ENCODE measurements around the gene ZNF697.
"Not testable (repeated sequence)": the region's sequence is repeated elsewhere in the genome, so short reads cannot be mapped to it uniquely, and the experiment has no call there.

Gene ZNF697

DNA sequence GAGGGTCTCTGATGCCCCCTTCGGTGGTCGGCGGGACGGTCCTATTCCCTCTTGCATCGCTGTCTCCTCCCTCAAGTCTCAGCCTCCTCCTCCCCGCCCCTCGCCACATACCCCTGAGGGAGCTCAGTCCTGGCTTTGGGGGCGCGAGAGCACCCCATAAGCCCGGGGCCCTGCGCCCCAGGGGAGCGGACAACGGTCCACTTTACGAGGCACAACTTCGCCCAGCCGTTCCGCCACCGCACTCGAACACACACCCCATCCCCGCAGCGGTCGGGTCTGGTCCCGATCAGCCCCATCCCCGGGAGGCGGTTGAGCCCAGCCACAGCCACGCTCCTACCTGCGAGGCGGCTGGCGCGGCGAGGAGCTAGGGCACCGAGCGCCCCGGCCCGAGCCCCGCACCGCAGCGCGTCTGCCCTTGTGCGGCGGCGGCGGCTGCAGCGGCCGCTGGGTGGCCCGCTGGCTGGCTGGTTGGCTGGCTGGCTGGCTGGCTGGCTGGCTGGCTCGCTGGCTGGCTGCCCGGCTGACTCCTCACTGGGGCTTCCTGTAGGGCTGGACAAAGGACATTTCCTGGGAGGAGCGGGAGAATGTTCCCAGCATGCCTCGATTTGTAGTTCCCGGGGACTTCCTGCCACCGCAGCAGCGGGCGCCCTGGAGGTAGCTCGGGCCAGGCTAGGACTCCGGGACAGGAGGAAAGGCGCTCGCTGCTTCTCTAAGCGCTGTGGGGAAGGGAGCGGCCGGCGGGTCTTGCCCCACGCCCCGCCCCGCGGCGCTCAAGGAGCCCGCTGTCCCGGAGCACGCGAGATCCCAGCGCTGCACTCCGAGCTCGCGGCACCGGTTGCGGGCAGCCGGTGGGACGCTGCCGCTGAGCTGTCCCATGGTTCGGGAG is at the start of gene ZNF697:
TSS of gene ZNF697 (minus strand) at position 533 of the 886 bp plus-strand sequence. CDS start 22,166 bp downstream, outside the sequence.
- peak within 1 kb of the TSS; percentile 70 to 96 (median 85) for H3K9ac ChIP-seq (ENCODE audit: low read length in 5 of 5)
- H3K27me3 ChIP-seq (ENCODE audit: control insufficient read depth in 5 of 5, insufficient read depth in 4 of 5, low read length in 5 of 5) = no peaks in the 10 kb centered on the region
- peak within 1 kb of the TSS; percentile 92 to 99 (median 94) for H3K4me3 ChIP-seq (ENCODE audit: low read depth in 1 of 5, low read length in 5 of 5)
- no peaks in the 10 kb centered on the region for H3K36me3 ChIP-seq (ENCODE audit: control insufficient read depth in 5 of 5, insufficient read depth in 5 of 5, low read length in 5 of 5)
- H3K27ac ChIP-seq (ENCODE audit: low read depth, low read length) = peak within 1 kb of the TSS; percentile 89
- H3K4me1 ChIP-seq (ENCODE audit: control insufficient read depth in 5 of 5, insufficient read depth in 5 of 5, low read length in 5 of 5) = peaks cover 0 to 31% (median 28%) of the 10 kb centered on the region in 5 donors
- no peaks in the 10 kb centered on the region for H3K9me3 ChIP-seq (ENCODE audit: control insufficient read depth in 5 of 5, low read length in 5 of 5)

GRCh38 chr1:119697598-119697997 is 49.5 kb upstream of the ZNF697 start:
- no peak overlapping the region for H3K27ac ChIP-seq (ENCODE audit: low read depth, low read length)
- no peaks in the 10 kb centered on the region for H3K36me3 ChIP-seq (ENCODE audit: control insufficient read depth in 5 of 5, insufficient read depth in 5 of 5, low read length in 5 of 5)
- H3K4me3 ChIP-seq (ENCODE audit: low read depth in 1 of 5, low read length in 5 of 5) = no peak overlapping the region
- H3K9me3 ChIP-seq (ENCODE audit: control insufficient read depth in 5 of 5, low read length in 5 of 5) = peaks cover 0 to 7% (median 7%) of the 10 kb centered on the region in 5 donors
- peaks cover 0 to 4% (median 0%) of the 10 kb centered on the region in 5 donors for H3K4me1 ChIP-seq (ENCODE audit: control insufficient read depth in 5 of 5, insufficient read depth in 5 of 5, low read length in 5 of 5)
- no peaks in the 10 kb centered on the region for H3K27me3 ChIP-seq (ENCODE audit: control insufficient read depth in 5 of 5, insufficient read depth in 4 of 5, low read length in 5 of 5)
- H3K9ac ChIP-seq (ENCODE audit: low read length in 5 of 5) = no peak overlapping the region

DNA sequence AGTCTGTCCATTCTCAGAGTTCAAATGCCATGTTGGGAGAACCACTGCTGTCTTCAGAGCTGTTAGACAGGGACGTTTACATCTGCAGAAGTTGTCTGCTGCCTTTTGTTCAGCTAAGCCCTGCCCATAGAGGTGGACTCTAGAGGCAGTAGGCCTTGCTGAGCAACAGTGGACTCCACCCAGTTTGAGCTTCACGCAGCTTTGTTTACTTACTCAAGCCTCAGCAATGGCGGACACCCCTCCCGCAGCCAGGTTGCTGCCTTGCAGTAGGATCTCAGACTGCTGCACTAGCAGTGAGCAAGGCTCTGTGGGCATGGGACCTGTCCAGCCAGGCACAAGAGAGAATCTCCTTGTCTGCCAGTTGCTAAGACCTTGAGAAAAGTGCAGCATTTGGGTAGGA is 48.8 kb upstream of the ZNF697 start:
- H3K36me3 ChIP-seq (ENCODE audit: control insufficient read depth in 5 of 5, insufficient read depth in 5 of 5, low read length in 5 of 5); H3K27me3 ChIP-seq (ENCODE audit: control insufficient read depth in 5 of 5, insufficient read depth in 4 of 5, low read length in 5 of 5); H3K27ac ChIP-seq (ENCODE audit: low read depth, low read length); H3K4me1 ChIP-seq (ENCODE audit: control insufficient read depth in 5 of 5, insufficient read depth in 5 of 5, low read length in 5 of 5); H3K9ac ChIP-seq (ENCODE audit: low read length in 5 of 5); H3K4me3 ChIP-seq (ENCODE audit: low read depth in 1 of 5, low read length in 5 of 5); H3K9me3 ChIP-seq (ENCODE audit: control insufficient read depth in 5 of 5, low read length in 5 of 5): not testable (repeated sequence)

DNA sequence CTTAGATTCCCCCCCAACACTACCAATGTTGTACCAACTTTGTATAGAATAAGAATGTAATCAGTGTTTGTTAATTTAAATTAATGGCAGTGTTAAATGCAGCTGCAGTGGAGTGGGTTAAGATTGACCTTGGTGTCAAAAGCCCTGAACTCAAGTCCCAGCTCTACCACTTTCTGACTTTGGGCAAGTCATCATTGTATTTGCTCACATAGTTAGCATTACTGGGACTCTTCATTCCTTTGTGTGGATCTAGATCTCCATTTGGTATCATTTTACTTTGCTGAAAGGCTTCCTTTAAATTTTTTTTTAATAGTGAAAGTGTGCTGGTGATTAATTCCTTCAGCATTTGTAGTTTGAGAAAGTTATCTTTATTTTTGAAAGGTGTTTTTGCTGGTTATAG is 41.4 kb upstream of the ZNF697 start:
- Histone ChIP-seq H3K9ac (ENCODE audit: low read length in 5 of 5) (no peak overlapping the region), H3K36me3 (ENCODE audit: control insufficient read depth in 5 of 5, insufficient read depth in 5 of 5, low read length in 5 of 5) (no peaks in the 10 kb centered on the region), H3K4me3 (ENCODE audit: low read depth in 1 of 5, low read length in 5 of 5) (no peak overlapping the region), H3K9me3 (ENCODE audit: control insufficient read depth in 5 of 5, low read length in 5 of 5) (no peaks in the 10 kb centered on the region), H3K4me1 (ENCODE audit: control insufficient read depth in 5 of 5, insufficient read depth in 5 of 5, low read length in 5 of 5) (no peaks in the 10 kb centered on the region), H3K27ac (ENCODE audit: low read depth, low read length) (no peak overlapping the region), H3K27me3 (ENCODE audit: control insufficient read depth in 5 of 5, insufficient read depth in 4 of 5, low read length in 5 of 5) (no peaks in the 10 kb centered on the region)

DNA sequence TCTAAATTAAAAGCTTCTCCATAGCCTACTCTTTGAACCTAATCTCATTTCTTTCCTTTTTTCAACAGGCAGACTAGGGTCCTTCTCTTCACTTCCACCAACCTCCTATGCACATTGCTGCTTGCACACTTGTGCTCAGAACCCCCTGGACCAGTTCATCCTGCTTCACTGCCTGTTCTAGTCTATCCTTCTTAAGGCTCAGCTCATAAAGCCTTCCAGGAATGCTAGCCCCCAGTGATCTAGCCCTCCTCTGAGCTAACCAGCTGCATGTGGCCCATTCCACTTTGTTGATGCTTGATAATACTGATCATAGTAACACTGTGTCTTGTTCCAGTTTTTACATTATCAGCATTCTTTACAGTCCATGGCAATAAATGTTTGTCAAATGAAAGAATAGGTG is 40.7 kb upstream of the ZNF697 start:
- no peak overlapping the region for H3K4me3 ChIP-seq (ENCODE audit: low read depth in 1 of 5, low read length in 5 of 5)
- no peaks in the 10 kb centered on the region for H3K9me3 ChIP-seq (ENCODE audit: control insufficient read depth in 5 of 5, low read length in 5 of 5)
- H3K36me3 ChIP-seq (ENCODE audit: control insufficient read depth in 5 of 5, insufficient read depth in 5 of 5, low read length in 5 of 5) = no peaks in the 10 kb centered on the region
- H3K27me3 ChIP-seq (ENCODE audit: control insufficient read depth in 5 of 5, insufficient read depth in 4 of 5, low read length in 5 of 5) = no peaks in the 10 kb centered on the region
- no peaks in the 10 kb centered on the region for H3K4me1 ChIP-seq (ENCODE audit: control insufficient read depth in 5 of 5, insufficient read depth in 5 of 5, low read length in 5 of 5)
- H3K9ac ChIP-seq (ENCODE audit: low read length in 5 of 5) = no peak overlapping the region
- no peak overlapping the region for H3K27ac ChIP-seq (ENCODE audit: low read depth, low read length)

DNA sequence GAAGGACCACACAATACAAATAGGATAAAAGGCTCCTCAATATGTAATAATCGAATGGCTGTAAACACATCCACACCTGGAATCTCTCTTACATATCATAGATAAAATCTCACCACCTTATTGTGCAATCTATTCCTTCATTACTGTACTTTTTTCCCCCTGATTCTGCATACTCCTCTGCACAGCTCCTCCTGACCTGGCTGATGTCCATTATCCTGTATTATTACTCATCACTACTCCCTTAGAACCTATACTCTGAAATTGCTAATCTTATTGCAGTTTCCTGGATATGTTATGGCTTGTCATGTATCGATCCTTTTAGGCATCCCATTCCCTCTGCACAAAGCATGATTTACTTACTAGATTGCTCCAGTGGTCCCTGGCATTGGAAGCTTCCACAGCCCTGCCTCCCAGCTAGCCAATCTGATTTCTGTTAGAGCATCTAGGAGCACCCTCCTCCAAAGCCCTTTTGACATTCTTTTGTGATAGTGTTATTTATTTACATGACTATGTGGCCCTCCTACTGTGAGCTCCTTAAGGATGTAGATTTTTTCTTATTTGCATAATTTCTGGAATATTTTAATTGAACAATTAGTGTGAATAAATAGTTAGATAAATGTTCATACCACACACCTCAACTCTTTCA is 39.5 kb upstream of the ZNF697 start:
- H3K27ac ChIP-seq (ENCODE audit: low read depth, low read length) = no peak overlapping the region
- H3K9me3 ChIP-seq (ENCODE audit: control insufficient read depth in 5 of 5, low read length in 5 of 5) = no peaks in the 10 kb centered on the region
- H3K4me3 ChIP-seq (ENCODE audit: low read depth in 1 of 5, low read length in 5 of 5) = no peak overlapping the region
- H3K36me3 ChIP-seq (ENCODE audit: control insufficient read depth in 5 of 5, insufficient read depth in 5 of 5, low read length in 5 of 5) = no peaks in the 10 kb centered on the region
- no peaks in the 10 kb centered on the region for H3K4me1 ChIP-seq (ENCODE audit: control insufficient read depth in 5 of 5, insufficient read depth in 5 of 5, low read length in 5 of 5)
- H3K27me3 ChIP-seq (ENCODE audit: control insufficient read depth in 5 of 5, insufficient read depth in 4 of 5, low read length in 5 of 5) = no peaks in the 10 kb centered on the region
- H3K9ac ChIP-seq (ENCODE audit: low read length in 5 of 5) = no peak overlapping the region

DNA sequence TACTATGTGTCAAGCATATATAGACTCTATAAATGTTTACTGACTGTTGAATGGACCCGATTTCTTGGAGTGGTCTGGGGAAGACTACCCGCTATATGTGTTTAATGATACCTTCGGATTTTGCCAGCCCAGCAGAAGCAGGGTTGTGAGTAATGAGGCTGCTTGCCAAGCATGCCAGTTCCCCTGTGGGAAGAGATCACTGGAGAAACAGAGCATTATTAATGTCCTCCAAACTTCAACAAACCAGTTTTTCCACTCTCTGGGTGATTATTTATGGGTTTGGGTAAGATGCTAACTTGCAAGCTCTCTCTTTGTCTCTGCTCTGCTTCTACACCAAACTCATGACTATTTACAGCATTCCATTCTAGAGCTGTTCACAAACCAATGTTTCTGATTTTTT is 38.6 kb upstream of the ZNF697 start:
- H3K27me3 ChIP-seq (ENCODE audit: control insufficient read depth in 5 of 5, insufficient read depth in 4 of 5, low read length in 5 of 5) = no peaks in the 10 kb centered on the region
- no peaks in the 10 kb centered on the region for H3K4me1 ChIP-seq (ENCODE audit: control insufficient read depth in 5 of 5, insufficient read depth in 5 of 5, low read length in 5 of 5)
- no peaks in the 10 kb centered on the region for H3K36me3 ChIP-seq (ENCODE audit: control insufficient read depth in 5 of 5, insufficient read depth in 5 of 5, low read length in 5 of 5)
- no peak overlapping the region for H3K9ac ChIP-seq (ENCODE audit: low read length in 5 of 5)
- no peak overlapping the region for H3K27ac ChIP-seq (ENCODE audit: low read depth, low read length)
- no peak overlapping the region for H3K4me3 ChIP-seq (ENCODE audit: low read depth in 1 of 5, low read length in 5 of 5)
- H3K9me3 ChIP-seq (ENCODE audit: control insufficient read depth in 5 of 5, low read length in 5 of 5) = no peaks in the 10 kb centered on the region

DNA sequence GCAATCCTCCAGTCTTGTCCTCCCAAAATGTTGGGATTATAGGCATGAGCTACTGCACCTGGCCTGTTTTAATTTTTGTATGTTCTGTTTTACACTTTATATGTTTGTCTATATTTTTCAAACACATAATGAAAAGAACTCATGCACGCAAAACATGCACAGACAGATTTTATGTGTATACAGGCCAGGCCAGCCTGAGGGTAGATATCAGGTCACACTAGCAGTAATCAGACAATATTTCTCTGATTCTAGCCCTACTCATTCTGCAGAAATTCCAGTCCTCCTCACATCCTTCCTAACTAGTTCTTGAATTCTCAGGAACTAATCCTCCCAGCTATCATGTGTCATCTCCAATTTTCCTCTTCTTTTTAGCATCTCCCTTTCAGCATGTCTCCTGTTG is 35.8 kb upstream of the ZNF697 start:
- no peaks in the 10 kb centered on the region for H3K4me1 ChIP-seq (ENCODE audit: control insufficient read depth in 5 of 5, insufficient read depth in 5 of 5, low read length in 5 of 5)
- H3K9me3 ChIP-seq (ENCODE audit: control insufficient read depth in 5 of 5, low read length in 5 of 5) = no peaks in the 10 kb centered on the region
- H3K9ac ChIP-seq (ENCODE audit: low read length in 5 of 5) = no peak overlapping the region
- H3K4me3 ChIP-seq (ENCODE audit: low read depth in 1 of 5, low read length in 5 of 5) = no peak overlapping the region
- H3K36me3 ChIP-seq (ENCODE audit: control insufficient read depth in 5 of 5, insufficient read depth in 5 of 5, low read length in 5 of 5) = no peaks in the 10 kb centered on the region
- H3K27ac ChIP-seq (ENCODE audit: low read depth, low read length) = no peak overlapping the region
- no peaks in the 10 kb centered on the region for H3K27me3 ChIP-seq (ENCODE audit: control insufficient read depth in 5 of 5, insufficient read depth in 4 of 5, low read length in 5 of 5)

GRCh38 chr1:119682141-119682540 is 34.1 kb upstream of the ZNF697 start:
- Histone ChIP-seq H3K4me3 (ENCODE audit: low read depth in 1 of 5, low read length in 5 of 5) (no peak overlapping the region), H3K27ac (ENCODE audit: low read depth, low read length) (no peak overlapping the region), H3K9me3 (ENCODE audit: control insufficient read depth in 5 of 5, low read length in 5 of 5) (no peaks in the 10 kb centered on the region), H3K9ac (ENCODE audit: low read length in 5 of 5) (no peak overlapping the region), H3K4me1 (ENCODE audit: control insufficient read depth in 5 of 5, insufficient read depth in 5 of 5, low read length in 5 of 5) (peaks cover 0 to 3% (median 2%) of the 10 kb centered on the region in 5 donors), H3K36me3 (ENCODE audit: control insufficient read depth in 5 of 5, insufficient read depth in 5 of 5, low read length in 5 of 5) (no peaks in the 10 kb centered on the region), H3K27me3 (ENCODE audit: control insufficient read depth in 5 of 5, insufficient read depth in 4 of 5, low read length in 5 of 5) (no peaks in the 10 kb centered on the region)

DNA sequence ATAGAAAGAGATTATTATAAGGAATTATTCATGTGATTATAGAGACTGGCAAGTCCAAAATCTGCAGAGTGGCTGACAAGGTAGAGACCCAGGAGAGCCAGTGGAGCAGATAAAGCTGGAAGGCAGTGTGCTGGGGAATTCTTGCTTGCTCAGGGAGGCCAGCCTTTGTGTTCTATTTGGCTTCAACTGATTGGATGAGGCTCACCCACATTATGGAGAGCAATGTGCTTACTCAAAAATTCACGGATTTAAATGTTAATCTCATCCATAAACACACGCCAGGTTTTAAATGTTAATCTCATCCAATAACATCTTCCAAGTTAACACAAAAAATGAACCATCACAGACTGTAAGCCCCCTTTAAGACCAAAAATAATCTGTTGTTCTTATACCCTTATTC is 33.5 kb upstream of the ZNF697 start:
- Histone ChIP-seq H3K27ac (ENCODE audit: low read depth, low read length) (no peak overlapping the region), H3K4me3 (ENCODE audit: low read depth in 1 of 5, low read length in 5 of 5) (no peak overlapping the region), H3K9me3 (ENCODE audit: control insufficient read depth in 5 of 5, low read length in 5 of 5) (no peaks in the 10 kb centered on the region), H3K9ac (ENCODE audit: low read length in 5 of 5) (no peak overlapping the region), H3K36me3 (ENCODE audit: control insufficient read depth in 5 of 5, insufficient read depth in 5 of 5, low read length in 5 of 5) (no peaks in the 10 kb centered on the region), H3K27me3 (ENCODE audit: control insufficient read depth in 5 of 5, insufficient read depth in 4 of 5, low read length in 5 of 5) (no peaks in the 10 kb centered on the region), H3K4me1 (ENCODE audit: control insufficient read depth in 5 of 5, insufficient read depth in 5 of 5, low read length in 5 of 5) (peaks cover 0 to 7% (median 4%) of the 10 kb centered on the region in 5 donors)

Data from subcutaneous abdominal adipose tissue (tissue), 5 donors.